ENCODE results near the gene SORCS2. TPM values are rescaled to one million over a fixed set of nuclear protein-coding genes. Genes with fewer than 3 reads are reported as not detected.

The SORCS2 gene
- total RNA-seq, 6 experiments from 2014 or later: 0.18 to 6.2 (median 3.1) TPM

- no peak overlapping the region for H3K4me3 ChIP-seq
- 83% methylated on average over 4 of the region's 13 CpGs for WGBS (ENCODE audit: insufficient coverage, low coverage, low lambda C conversion rate, missing lambda C conversion rate)
- no peaks in the 10 kb centered on the region for H3K4me1 ChIP-seq
- ATAC-seq (no peak), DNase-seq (peak in 2 of 3 donors; percentile 9 to 31)
- no peaks in the 10 kb centered on the region for H3K9me3 ChIP-seq
- no peak overlapping the region for H3K27ac ChIP-seq
- intact Hi-C loops (cut with DNase I): loop anchor here in 1 of 2 donors (10.0 kb wide), 1 partner anchor 53 kb away; no protein-coding TSS in a partner anchor
- no peaks in the 10 kb centered on the region for H3K36me3 ChIP-seq
- H3K27me3 ChIP-seq: no peaks in the 10 kb centered on the region
- TF ChIP-seq POLR2A (IDR thresholded peaks at IDR 0.05): no peak
- TF ChIP-seq, protein P1, sequence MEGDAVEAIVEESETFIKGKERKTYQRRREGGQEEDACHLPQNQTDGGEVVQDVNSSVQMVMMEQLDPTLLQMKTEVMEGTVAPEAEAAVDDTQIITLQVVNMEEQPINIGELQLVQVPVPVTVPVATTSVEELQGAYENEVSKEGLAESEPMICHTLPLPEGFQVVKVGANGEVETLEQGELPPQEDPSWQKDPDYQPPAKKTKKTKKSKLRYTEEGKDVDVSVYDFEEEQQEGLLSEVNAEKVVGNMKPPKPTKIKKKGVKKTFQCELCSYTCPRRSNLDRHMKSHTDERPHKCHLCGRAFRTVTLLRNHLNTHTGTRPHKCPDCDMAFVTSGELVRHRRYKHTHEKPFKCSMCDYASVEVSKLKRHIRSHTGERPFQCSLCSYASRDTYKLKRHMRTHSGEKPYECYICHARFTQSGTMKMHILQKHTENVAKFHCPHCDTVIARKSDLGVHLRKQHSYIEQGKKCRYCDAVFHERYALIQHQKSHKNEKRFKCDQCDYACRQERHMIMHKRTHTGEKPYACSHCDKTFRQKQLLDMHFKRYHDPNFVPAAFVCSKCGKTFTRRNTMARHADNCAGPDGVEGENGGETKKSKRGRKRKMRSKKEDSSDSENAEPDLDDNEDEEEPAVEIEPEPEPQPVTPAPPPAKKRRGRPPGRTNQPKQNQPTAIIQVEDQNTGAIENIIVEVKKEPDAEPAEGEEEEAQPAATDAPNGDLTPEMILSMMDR (IDR thresholded peaks at IDR 0.05): no peak
Observed at GRCh38 chr4:7427831-7428260, 235.5 kb downstream of the SORCS2 start.

DNA sequence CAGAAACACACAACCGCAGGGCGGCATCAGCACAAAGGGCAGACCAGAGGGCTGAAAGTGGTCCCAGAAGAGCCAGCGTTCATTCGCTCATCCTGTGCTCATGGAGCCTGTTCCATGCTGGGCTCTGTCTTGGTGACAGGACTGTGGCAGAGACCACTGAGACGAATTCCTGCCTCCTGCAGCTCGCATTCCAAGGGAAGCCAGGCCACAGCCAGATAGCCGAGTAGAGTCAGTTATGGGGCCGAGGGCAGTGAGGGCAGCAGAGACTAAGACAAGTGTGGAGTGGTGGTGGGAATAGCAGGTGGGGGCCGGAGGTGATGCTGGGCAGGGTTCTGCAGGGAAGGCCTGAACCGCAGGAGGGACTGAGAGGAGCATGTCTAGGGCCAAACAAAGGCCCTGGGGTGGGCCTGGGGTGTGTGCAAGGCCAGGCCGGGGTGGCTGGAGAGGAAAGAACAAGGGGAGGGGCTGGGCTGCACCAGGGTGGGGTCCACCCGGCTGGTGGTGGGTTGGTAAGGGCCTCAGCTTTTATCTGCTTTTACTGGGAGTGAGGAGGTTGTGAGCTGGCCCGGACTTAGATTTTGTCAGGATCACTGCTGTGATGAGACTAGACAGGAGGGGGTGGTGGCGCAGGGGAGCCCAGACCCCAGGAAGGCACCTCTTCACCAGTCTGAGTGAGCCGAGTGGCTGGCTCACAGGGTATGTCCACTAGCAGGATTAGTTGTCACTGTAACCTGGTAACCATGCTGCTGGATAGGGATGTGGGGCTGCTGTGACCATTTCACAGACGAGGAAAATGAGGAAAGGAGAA, 236.1 kb downstream of the SORCS2 start:
- intact Hi-C loops (cut with DNase I): loop anchor here in 1 of 2 donors (10.0 kb wide), 1 partner anchor 54 kb away; no protein-coding TSS in a partner anchor
- TF ChIP-seq, protein P1 (IDR thresholded peaks at IDR 0.05): no peak
- DNase-seq (peak in 2 of 3 donors; percentile 19 to 48), ATAC-seq (no peak)
- no peak overlapping the region for H3K4me3 ChIP-seq
- 83% methylated on average over 11 of the region's 16 CpGs for WGBS (ENCODE audit: insufficient coverage, low coverage, low lambda C conversion rate, missing lambda C conversion rate)
- no peaks in the 10 kb centered on the region for H3K4me1 ChIP-seq
- no peak overlapping the region for H3K27ac ChIP-seq
- H3K27me3 ChIP-seq: no peaks in the 10 kb centered on the region
- no peaks in the 10 kb centered on the region for H3K36me3 ChIP-seq
- no peaks in the 10 kb centered on the region for H3K9me3 ChIP-seq

- DNase-seq: peak in 1 of 3 donors; percentile 51
- Histone ChIP-seq H3K4me1 (no peaks in the 10 kb centered on the region), H3K36me3 (no peaks in the 10 kb centered on the region), H3K27ac (no peak overlapping the region), H3K4me3 (no peak overlapping the region), H3K9me3 (no peaks in the 10 kb centered on the region), H3K27me3 (no peaks in the 10 kb centered on the region)
- no peak for TF ChIP-seq POLR2A (IDR thresholded peaks at IDR 0.05)
- TF ChIP-seq, protein P1 (IDR thresholded peaks at IDR 0.05): no peak
- intact Hi-C loops (cut with DNase I): loop anchor here in 1 of 2 donors (10.0 kb wide), 1 partner anchor 54 kb away; no protein-coding TSS in a partner anchor
- 87% methylated on average over 3 of the region's 9 CpGs for WGBS (ENCODE audit: insufficient coverage, low coverage, low lambda C conversion rate, missing lambda C conversion rate)
- ATAC-seq: no peak
Observed at GRCh38 chr4:7429069-7429416, 236.7 kb downstream of the SORCS2 start.

DNA sequence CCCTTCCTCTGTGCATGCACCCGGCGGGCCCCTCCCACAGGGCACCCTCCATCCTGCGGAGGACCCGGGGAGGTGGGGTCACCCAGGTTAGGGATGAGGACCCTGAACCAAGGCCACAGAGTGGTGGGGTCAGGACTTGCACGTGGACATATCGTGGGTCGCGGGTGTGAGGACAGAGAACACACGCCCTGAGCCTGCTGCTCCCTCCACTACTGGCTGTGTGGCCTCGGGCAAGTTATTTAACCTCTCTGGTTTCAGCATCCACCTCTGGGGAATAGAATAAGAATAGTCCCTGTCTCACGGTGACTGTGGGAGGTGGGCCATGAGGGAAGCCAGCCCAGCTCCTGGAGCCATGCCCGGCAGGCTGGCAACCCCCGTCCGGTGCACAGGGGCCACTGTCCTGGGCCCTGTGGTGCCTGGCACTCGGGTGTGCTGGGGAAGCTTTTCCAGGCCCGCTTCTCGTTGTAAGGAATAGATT, 237.3 kb downstream of the SORCS2 start:
- Histone ChIP-seq H3K27ac (no peak overlapping the region), H3K27me3 (no peaks in the 10 kb centered on the region), H3K4me1 (no peaks in the 10 kb centered on the region), H3K4me3 (no peak overlapping the region), H3K36me3 (no peaks in the 10 kb centered on the region), H3K9me3 (no peaks in the 10 kb centered on the region)
- peak; percentile 12 to 33 (median 32) for DNase-seq
- no peak for TF ChIP-seq POLR2A (IDR thresholded peaks at IDR 0.05)
- TF ChIP-seq, protein P1 (IDR thresholded peaks at IDR 0.05): no peak
- intact Hi-C loops (cut with DNase I): loop anchor here in 1 of 2 donors (10.0 kb wide), 1 partner anchor 55 kb away; no protein-coding TSS in a partner anchor
- WGBS (ENCODE audit: insufficient coverage, low coverage, low lambda C conversion rate, missing lambda C conversion rate): 68% methylated on average over 2 of the region's 17 CpGs
- no peak for ATAC-seq

Data from right lobe of liver (tissue), 6 donors.